Fibroblast of lung (primary cell): ENCODE results near the gene MLXIP.

Experiments
- CTCF ChIP-seq, 2 donors: IDR thresholded peaks in 1 of 2; conservative IDR thresholded peaks in 1 of 2; 1 replicate in 1 of 2; 2 replicates in 1 of 2; pipeline ENCODE4 v1.5.1; 2011 to 2012; ENCODE audit warnings: low read length in 2 of 2, control low read depth in 1 of 2, inconsistent platforms in 1 of 2, low read depth in 1 of 2, mild to moderate bottlenecking in 1 of 2
- EZH2 ChIP-seq: IDR thresholded peaks from 2 replicates; pipeline ENCODE4 v1.5.1; 2012; ENCODE audit warnings: low read length, control low read depth, mild to moderate bottlenecking; ENCODE audit errors: missing control alignments

- no peak for TF ChIP-seq CTCF (conservative IDR thresholded peaks at IDR 0.05 in 1 of 2, IDR thresholded peaks at IDR 0.05 in 1 of 2; ENCODE audit: low read depth in 1 of 2, low read length in 2 of 2)
- no peak for TF ChIP-seq EZH2
These were observed 111.3 kb downstream of the MLXIP start for GRCh38 chr12:122189626-122190475.
